HCT116 (cell line): ENCODE measurements around the gene SMARCAL1. TPM values are rescaled to one million over a fixed set of nuclear protein-coding genes. Genes with fewer than 3 reads are reported as not detected.

Experiments used
- ATAC-seq: fragments of 200-7000 bp; cut with Tn5 transposase; 2 replicates; pipeline ENCODE4 v1.9.1; 2020; ENCODE audit warnings: mild to moderate bottlenecking, moderate library complexity
- BruUV-seq: library from RNA; stranded (reverse); fragments of 400-500 nt; replicated peaks from 2 replicates; lab custom pipeline; 2021; lab: Mats Ljungman, UMichigan
- CTCF ChIA-PET: fragments of 300-600 bp; sonication (Branson Sonifier 250); formaldehyde crosslinking; loops from one replicate; lab custom pipeline; 2021; ENCODE audit warnings: antibody characterized with exemption; lab: Charles Lee
- POLR2A ChIA-PET: fragments of 300-600, 350-600 bp; sonication (Branson Sonifier 250); formaldehyde crosslinking; loops from one replicate; lab custom pipeline; 2021; ENCODE audit warnings: antibody characterized with exemption; lab: Charles Lee
- RAD21 ChIA-PET, 2 experiments: fragments of 300-600 bp; sonication (Branson Sonifier 250); formaldehyde crosslinking; loops; one replicate each; lab custom pipeline; 2023; ENCODE audit warnings: low total read pairs in 2 of 2; ENCODE audit not compliant: uncharacterized antibody in 2 of 2, unreplicated experiment in 2 of 2, low non-redundant PET in 1 of 2; lab: Charles Lee
- DNase-seq: peaks from one replicate; pipeline ENCODE4 v3.0.0-alpha.2; 2010; ENCODE audit warnings: low read depth, low spot score
- H2AFZ ChIP-seq: fragments of 200-600 bp; shearing (Covaris generic), sonication (generic); 2 replicates; pipeline ENCODE4 v1.6.1; 2017; ENCODE audit warnings: low read depth, mixed run types, mixed read lengths, antibody characterized with exemption, low read length; ENCODE audit not compliant: poor library complexity, severe bottlenecking
- H3K27ac ChIP-seq: 2 replicates; pipeline ENCODE4 v1.5.1; 2012; ENCODE audit warnings: low read depth, low read length
- H3K27me3 ChIP-seq: fragments of 200-600 bp; sonication (generic); 2 replicates; pipeline ENCODE4 v1.6.1; 2016; ENCODE audit warnings: mixed run types, low read length, mixed read lengths; ENCODE audit not compliant: insufficient read depth
- H3K36me3 ChIP-seq, 2 experiments: fragments of 200-500 bp in 1 of 2; fragments of 200-600 bp in 1 of 2; sonication (Bioruptor generic) in 1 of 2; sonication (generic) in 1 of 2; 2 replicates each; pipeline versions ENCODE4 v1.5.1 to v1.6.1; 2014 to 2016; ENCODE audit warnings: low read length in 2 of 2, inconsistent platforms in 1 of 2, mixed read lengths in 1 of 2, mixed run types in 1 of 2; ENCODE audit not compliant: insufficient read depth in 2 of 2, control insufficient read depth in 1 of 2
- H3K4me1 ChIP-seq, 2 experiments: fragments of 200-600 bp in 1 of 2; sonication (generic) in 1 of 2; 2 replicates each; pipeline versions ENCODE4 v1.5.1 to v1.6.1; 2012 to 2017; ENCODE audit warnings: low read length in 2 of 2, inconsistent platforms in 1 of 2, mild to moderate bottlenecking in 1 of 2, mixed read lengths in 1 of 2, mixed run types in 1 of 2, moderate library complexity in 1 of 2; ENCODE audit not compliant: insufficient read depth in 2 of 2, control insufficient read depth in 1 of 2
- H3K4me2 ChIP-seq: fragments of 200-600 bp; sonication (generic); 2 replicates; pipeline ENCODE4 v1.6.1; 2017; ENCODE audit warnings: mixed run types, low read length, mixed read lengths
- H3K4me3 ChIP-seq, 2 experiments: fragments of 200-600 bp in 1 of 2; sonication (generic) in 1 of 2; replicated peaks in 1 of 2; 2 replicates each; pipeline ENCODE4 v1.5.1; 2011 to 2016; ENCODE audit warnings: low read length in 2 of 2, control low read depth in 1 of 2, low read depth in 1 of 2, mild to moderate bottlenecking in 1 of 2, mixed read lengths in 1 of 2, mixed run types in 1 of 2
- H3K79me2 ChIP-seq: fragments of 200-600 bp; sonication (generic); 2 replicates; pipeline ENCODE4 v1.6.1; 2017; ENCODE audit warnings: mild to moderate bottlenecking, mixed run types, low read length, moderate library complexity, mixed read lengths; ENCODE audit not compliant: insufficient read depth
- H3K9ac ChIP-seq: fragments of 200-600 bp; sonication (generic); 2 replicates; pipeline ENCODE4 v1.6.1; 2016; ENCODE audit warnings: low read length, mixed read lengths
- H3K9me2 ChIP-seq: fragments of 200-600 bp; sonication (generic), shearing (Covaris generic); 2 replicates; pipeline ENCODE4 v1.6.1; 2017; ENCODE audit warnings: mixed run types, mild to moderate bottlenecking, moderate library complexity; ENCODE audit not compliant: insufficient read depth
- H3K9me3 ChIP-seq, 2 experiments: fragments of 200-500 bp in 1 of 2; fragments of 200-600 bp in 1 of 2; sonication (Bioruptor generic) in 1 of 2; sonication (generic) in 1 of 2; 2 replicates each; pipeline ENCODE4 v1.6.1; 2014 to 2017; ENCODE audit warnings: low read length in 2 of 2, mixed read lengths in 2 of 2, inconsistent platforms in 1 of 2, low read depth in 1 of 2, mild to moderate bottlenecking in 1 of 2, mixed run types in 1 of 2, moderate library complexity in 1 of 2; ENCODE audit not compliant: control insufficient read depth in 1 of 2, insufficient read depth in 1 of 2
- H4K20me1 ChIP-seq: fragments of 200-600 bp; sonication (generic), shearing (Covaris generic); 2 replicates; pipeline ENCODE4 v1.6.1; 2017; ENCODE audit warnings: mixed run types, mild to moderate bottlenecking, moderate library complexity; ENCODE audit not compliant: insufficient read depth
- CBX3 ChIP-seq: IDR thresholded peaks from 2 replicates; pipeline ENCODE4 v1.6.1; 2012; ENCODE audit warnings: low read depth
- CEBPB ChIP-seq: IDR thresholded peaks from 2 replicates; pipeline ENCODE4 v1.6.1; 2012; ENCODE audit warnings: low read depth
- EGR1 ChIP-seq: IDR thresholded peaks from 2 replicates; pipeline ENCODE4 v1.6.1; 2012; ENCODE audit warnings: low read depth
- ELF1 ChIP-seq: IDR thresholded peaks from 2 replicates; pipeline ENCODE4 v1.6.1; 2012; ENCODE audit warnings: low read depth, borderline replicate concordance
- EZH2 ChIP-seq: fragments of 200-600 bp; sonication (generic); IDR thresholded peaks from 2 replicates; pipeline ENCODE4 v1.6.1; 2017; ENCODE audit warnings: antibody characterized with exemption, mixed run types
- FOSL1 ChIP-seq: IDR thresholded peaks from 2 replicates; pipeline ENCODE4 v1.6.1; 2012; ENCODE audit warnings: low read depth
- POLR2AphosphoS5 ChIP-seq: IDR thresholded peaks from 2 replicates; pipeline ENCODE4 v1.6.1; 2011; ENCODE audit warnings: mild to moderate bottlenecking, low read depth, low read length, moderate library complexity
- RAD21 ChIP-seq: IDR thresholded peaks from 2 replicates; pipeline ENCODE4 v1.6.1; 2012; ENCODE audit warnings: low read depth, mild to moderate bottlenecking
- SRF ChIP-seq: IDR thresholded peaks from 2 replicates; pipeline ENCODE4 v1.6.1; 2012; ENCODE audit warnings: low read depth
- TCF7L2 ChIP-seq: IDR thresholded peaks from 2 replicates; pipeline ENCODE4 v1.7.0; 2011; ENCODE audit warnings: borderline replicate concordance, inconsistent platforms; ENCODE audit not compliant: insufficient read depth, insufficient read length; ENCODE audit errors: extremely low read depth
- YY1 ChIP-seq: IDR thresholded peaks from 2 replicates; pipeline ENCODE4 v1.6.1; 2011; ENCODE audit warnings: low read length, low read depth, moderate library complexity, mild to moderate bottlenecking; ENCODE audit not compliant: insufficient replicate concordance; ENCODE audit errors: extremely low read depth
- ZFX ChIP-seq: fragments of 450-650 bp; IDR thresholded peaks from 2 replicates; pipeline ENCODE4 v1.6.1; 2017
- ZNF274 ChIP-seq: fragments of 200-500 bp; sonication (Bioruptor generic); IDR thresholded peaks from 2 replicates; pipeline ENCODE4 v1.6.1; 2014; ENCODE audit warnings: mild to moderate bottlenecking, low read depth, low read length, inconsistent platforms
- intact Hi-C: fragments of 100-400 bp; cut with micrococcal nuclease; formaldehyde crosslinking; loops from 2 replicates; pipeline ENCODE4 v1.10.0; 2022
- total RNA-seq: library from RNA; stranded (reverse); gene quantifications from one replicate; pipeline ENCODE4 v1.2.1, GENCODE V29; 2021; ENCODE audit not compliant: unreplicated experiment
- TF ChIP-seq, protein P1 (sequence below): IDR thresholded peaks from 2 replicates; pipeline ENCODE4 v1.6.1; 2012

SMARCAL1 gene
- total RNA-seq, 1 experiment from 2014 or later = 18.0 TPM

DNA sequence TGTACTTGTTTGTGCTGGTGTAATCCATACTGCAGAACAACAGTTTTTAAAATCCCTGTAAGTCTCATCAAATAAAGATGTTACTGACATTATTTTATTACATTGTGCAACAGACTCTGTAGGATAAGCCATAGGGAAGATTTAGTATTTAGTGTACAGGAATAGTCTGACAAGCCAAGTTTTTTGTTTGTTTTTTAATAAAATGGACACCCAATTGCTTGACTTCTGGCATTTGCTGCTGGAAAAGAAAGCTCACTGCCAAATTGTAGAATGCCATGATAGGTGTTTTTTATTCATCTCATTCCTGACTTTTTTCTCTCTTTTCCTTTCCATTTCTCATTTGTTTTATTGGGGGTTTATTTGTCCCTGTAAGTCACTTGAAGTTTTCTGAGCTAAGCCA, 38.1 kb downstream of the SMARCAL1 start:
- H2AFZ ChIP-seq = no peak overlapping the region
- H3K79me2 ChIP-seq = no peaks in the 10 kb centered on the region
- intact Hi-C loops = no loop called here
- no peaks in the 10 kb centered on the region for H3K4me1 ChIP-seq
- no peak overlapping the region for H3K4me2 ChIP-seq
- no peaks in the 10 kb centered on the region for H3K27me3 ChIP-seq
- no peak for ATAC-seq
- no peak for TF ChIP-seq FOSL1
- no peak for TF ChIP-seq EZH2
- TF ChIP-seq CBX3 = no peak
- TF ChIP-seq ZNF274 = no peak
- no peak for TF ChIP-seq YY1
- no peak for TF ChIP-seq TCF7L2
- TF ChIP-seq, protein P1, sequence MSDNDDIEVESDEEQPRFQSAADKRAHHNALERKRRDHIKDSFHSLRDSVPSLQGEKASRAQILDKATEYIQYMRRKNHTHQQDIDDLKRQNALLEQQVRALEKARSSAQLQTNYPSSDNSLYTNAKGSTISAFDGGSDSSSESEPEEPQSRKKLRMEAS = no peak
- no peak for TF ChIP-seq ZFX
- no peak for TF ChIP-seq SRF
- no peak for TF ChIP-seq ELF1
- no peak for TF ChIP-seq POLR2AphosphoS5
- TF ChIP-seq RAD21 = no peak
- TF ChIP-seq, all 23 proteins: peak for 0
- no peaks in the 10 kb centered on the region for H4K20me1 ChIP-seq
- CTCF ChIA-PET = no interaction called here
- no peak overlapping the region for H3K9ac ChIP-seq
- peaks cover 11 to 16% of the 10 kb centered on the region in 2 experiments; a peak in 3 of 4 replicates for H3K36me3 ChIP-seq
- 0 out of 4 replicates have a peak, but pooled peaks cover 0 to 3% of the 10 kb centered on the region in 2 experiments for H3K9me3 ChIP-seq
- no peak overlapping the region for H3K4me3 ChIP-seq
- no peak overlapping the region for H3K27ac ChIP-seq
- no peak for DNase-seq
- POLR2A ChIA-PET = no interaction called here
- no TSS peak for BruUV-seq
- H3K9me2 ChIP-seq = no peaks in the 10 kb centered on the region
- RAD21 ChIA-PET = no interaction called here

DNA sequence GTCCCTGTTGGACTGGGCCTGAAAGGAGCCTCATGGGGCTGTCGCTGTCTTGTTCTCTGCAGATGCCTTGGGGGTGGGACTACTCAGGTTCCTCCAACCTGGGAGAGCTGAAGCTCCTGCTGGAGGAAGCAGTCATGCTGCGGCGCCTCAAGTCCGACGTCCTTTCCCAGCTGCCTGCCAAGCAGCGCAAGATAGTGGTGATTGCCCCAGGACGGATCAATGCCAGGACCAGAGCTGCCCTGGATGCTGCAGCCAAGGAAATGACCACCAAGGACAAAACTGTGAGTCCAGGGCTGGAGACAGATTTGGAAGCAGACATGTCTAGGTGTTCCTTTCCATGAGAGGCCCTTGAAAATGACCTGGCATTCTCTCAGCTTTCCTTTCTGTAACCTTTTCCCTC, 38.5 kb downstream of the SMARCAL1 start:
- no peak overlapping the region for H3K27ac ChIP-seq
- intact Hi-C loops = no loop called here
- BruUV-seq = no TSS peak
- ChIA-PET RAD21 (no interaction called here), CTCF (no interaction called here), POLR2A (no interaction called here)
- H3K9me2 ChIP-seq = no peaks in the 10 kb centered on the region
- H3K4me1 ChIP-seq = no peaks in the 10 kb centered on the region
- ATAC-seq (no peak), DNase-seq (no peak)
- H3K9me3 ChIP-seq = 0 out of 4 replicates have a peak, but pooled peaks cover 0 to 3% of the 10 kb centered on the region in 2 experiments
- no peak overlapping the region for H3K9ac ChIP-seq
- no peaks in the 10 kb centered on the region for H4K20me1 ChIP-seq
- no peak overlapping the region for H3K4me2 ChIP-seq
- no peaks in the 10 kb centered on the region for H3K27me3 ChIP-seq
- TF ChIP-seq RAD21 (no peak), EZH2 (no peak), CEBPB (no peak), POLR2AphosphoS5 (no peak), EGR1 (no peak), ZFX (no peak), ZNF274 (no peak)
- peaks cover 11 to 16% of the 10 kb centered on the region in 2 experiments; a peak in 3 of 4 replicates for H3K36me3 ChIP-seq
- no peak overlapping the region for H2AFZ ChIP-seq
- no peak overlapping the region for H3K4me3 ChIP-seq
- H3K79me2 ChIP-seq = no peaks in the 10 kb centered on the region
